AG10803 (cell line): Measurements from ENCODE around the gene RUNX1.

Source experiments
- DNase-seq: peaks from one replicate; pipeline ENCODE4 v3.0.0; 2010; ENCODE audit warnings: low read depth
- H3K4me3 ChIP-seq: 2 replicates; pipeline ENCODE4 v1.5.1; 2011; ENCODE audit warnings: mild to moderate bottlenecking, low read length, control low read depth
- CTCF ChIP-seq: conservative IDR thresholded peaks from 2 replicates; pipeline ENCODE4 v1.5.1; 2011; ENCODE audit warnings: mild to moderate bottlenecking, low read length, control low read depth, inconsistent platforms

RUNX1 gene

DNA sequence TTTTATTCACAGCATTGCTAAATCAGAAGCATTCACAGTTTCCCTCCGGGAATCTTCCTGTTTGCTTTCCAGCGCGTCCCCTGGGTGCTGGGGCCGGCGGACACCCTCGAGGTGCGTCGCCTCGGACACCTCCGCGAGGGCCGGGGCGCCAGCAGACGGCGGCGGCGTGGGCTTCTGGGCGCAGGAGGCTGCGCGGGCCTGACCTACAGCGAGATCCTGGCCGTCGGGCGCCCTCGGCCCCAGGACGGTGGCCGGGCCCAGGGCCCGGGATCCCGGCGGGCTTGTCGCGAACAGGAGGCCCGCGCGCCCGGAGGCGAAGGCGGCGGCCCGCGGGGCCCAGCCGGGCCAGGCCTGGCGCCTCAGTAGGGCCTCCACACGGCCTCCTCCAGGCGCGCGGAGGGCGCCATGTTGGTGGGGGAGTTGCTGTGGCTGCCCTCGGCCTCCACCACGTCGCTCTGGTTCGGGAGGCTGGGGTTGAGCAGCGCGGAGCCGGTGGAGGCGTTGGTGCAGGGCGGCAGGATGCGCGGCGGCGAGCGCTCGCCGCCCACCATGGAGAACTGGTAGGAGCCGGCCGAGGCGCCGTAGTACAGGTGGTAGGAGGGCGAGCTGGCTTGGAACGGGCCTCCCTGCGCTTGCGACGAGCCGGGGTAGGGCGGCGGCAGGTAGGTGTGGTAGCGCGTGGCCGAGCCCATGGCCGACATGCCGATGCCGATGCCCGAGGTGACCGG lies 257.2 kb downstream of the RUNX1 start:
- DNase-seq = no peak
- no peak for TF ChIP-seq CTCF
- H3K4me3 ChIP-seq = no peak overlapping the region

- no peak overlapping the region for H3K4me3 ChIP-seq
- no peak for DNase-seq
- no peak for TF ChIP-seq CTCF
Observed at GRCh38 chr21:34790834-34791233, 258.3 kb downstream of the RUNX1 start.

DNA sequence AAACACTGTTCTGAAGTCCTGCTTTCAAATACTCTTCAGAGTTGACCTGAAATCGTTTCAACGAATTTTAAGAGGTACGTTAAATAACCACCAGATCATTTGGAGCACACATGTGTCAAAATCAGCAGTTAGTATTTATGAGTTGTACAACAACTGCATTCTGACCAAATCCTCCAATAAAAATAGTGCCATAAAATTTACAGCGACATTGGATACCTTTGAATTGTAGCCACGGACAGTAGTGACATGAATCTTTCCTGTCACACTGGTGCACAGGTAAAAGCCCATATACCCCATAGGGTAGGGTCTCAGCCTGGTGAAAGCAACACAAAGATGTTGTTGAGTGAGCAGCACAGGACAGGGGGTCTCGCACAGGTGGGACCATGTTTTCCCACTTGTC lies 258.8 kb downstream of the RUNX1 start:
- no peak for TF ChIP-seq CTCF
- DNase-seq = no peak
- H3K4me3 ChIP-seq = no peak overlapping the region

DNA sequence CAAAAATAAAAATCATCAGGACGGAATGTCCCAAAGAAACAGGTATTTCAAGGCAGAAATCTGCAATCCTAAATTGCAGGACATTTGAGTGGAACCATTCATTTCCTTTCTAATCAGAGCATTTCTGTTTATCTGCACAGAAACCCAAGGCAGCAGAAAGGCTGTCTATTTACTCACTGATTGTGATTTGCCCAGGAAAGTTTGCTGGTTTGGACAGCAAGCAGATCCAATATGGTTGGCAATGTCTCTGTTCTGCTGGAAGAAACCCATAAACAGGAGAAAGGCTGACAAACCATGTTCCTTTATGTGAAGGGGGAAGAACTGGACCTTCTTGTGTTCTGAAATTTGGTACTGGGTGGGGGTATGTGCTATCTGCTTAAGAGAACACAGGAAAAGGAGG lies 260.2 kb downstream of the RUNX1 start:
- TF ChIP-seq CTCF = no peak
- no peak for DNase-seq
- H3K4me3 ChIP-seq = no peak overlapping the region

DNA sequence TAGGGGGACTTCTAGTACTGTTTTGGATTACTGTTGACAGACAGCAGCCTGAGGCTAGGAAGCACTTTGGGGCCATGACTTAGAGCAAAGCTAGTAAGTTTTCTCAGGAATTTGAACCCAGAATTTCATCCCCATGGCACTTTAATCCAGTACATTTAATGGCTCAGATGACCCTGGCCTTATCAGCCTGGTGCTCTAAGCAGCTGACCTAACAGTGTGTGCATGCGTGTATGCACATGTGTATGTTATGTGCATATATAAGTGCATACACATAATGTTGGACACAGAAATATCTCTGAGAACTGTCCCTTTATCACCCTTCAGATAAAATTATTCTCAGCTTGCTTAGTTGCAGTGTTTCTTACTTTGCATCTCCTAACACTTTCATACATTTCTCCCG lies 265.3 kb downstream of the RUNX1 start:
- no peak for TF ChIP-seq CTCF
- DNase-seq = no peak
- no peak overlapping the region for H3K4me3 ChIP-seq

DNA sequence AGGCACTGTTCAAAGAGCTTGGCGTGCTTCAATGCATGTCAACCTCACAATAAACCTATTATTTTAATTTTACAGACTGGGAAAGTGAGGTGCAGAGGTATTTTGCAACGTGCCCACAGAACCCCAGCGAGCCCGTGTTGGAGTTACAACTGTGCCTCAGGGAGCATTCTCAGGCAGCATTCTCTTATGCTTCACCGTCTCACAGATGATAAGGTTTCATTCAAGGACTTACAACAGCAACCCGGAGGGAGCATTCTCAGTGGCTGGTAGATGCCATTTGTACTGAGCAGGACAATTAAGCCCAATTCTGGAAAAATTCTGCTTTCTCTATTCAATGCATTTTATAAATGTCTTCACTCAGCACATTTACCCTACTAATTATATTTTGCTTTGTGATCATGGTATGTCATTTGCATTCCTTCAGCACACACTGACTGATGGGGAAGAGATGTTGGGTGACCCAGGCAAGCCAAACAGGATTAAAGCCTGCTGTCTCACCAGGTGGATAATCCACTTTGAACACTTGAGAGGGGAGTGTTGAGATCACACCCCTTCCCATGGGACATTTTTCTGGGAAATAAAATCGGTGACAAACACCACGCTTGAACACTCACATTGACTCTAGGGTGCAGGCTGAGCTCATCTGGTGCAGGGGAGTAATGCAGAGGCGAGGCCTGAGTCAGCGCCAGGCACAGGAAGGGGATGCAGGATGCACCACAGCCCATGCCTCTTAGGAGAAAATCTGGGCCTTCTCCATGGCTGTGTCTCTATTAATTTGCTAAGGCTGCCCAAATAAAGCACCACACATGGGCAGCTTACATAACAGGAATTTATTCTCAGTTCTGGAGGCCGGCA lies 266.4 kb downstream of the RUNX1 start:
- no peak for DNase-seq
- H3K4me3 ChIP-seq = no peak overlapping the region

More for the DNA sequence above, 266.4 kb downstream of the RUNX1 start:
- no peak for TF ChIP-seq CTCF
